A549 treated with GW870086 at 1 μM for 4 hours (cell line): ENCODE data around the gene WDR27. TPM values are rescaled to one million over a fixed set of nuclear protein-coding genes. Genes with fewer than 3 reads are reported as not detected.

ENCODE experiments used
- total RNA-seq: library from RNA; stranded (reverse); fragments of 200-300 nt; extraction: Qiagen RNA extraction; gene quantifications from 5 replicates; pipeline ENCODE4 v1.2.3, GENCODE V29; 2022; ENCODE audit warnings: low read depth

WDR27 gene
- total RNA-seq, result 8.1 to 12.2 TPM (median 11.4 TPM) in 5 replicates

DNA sequence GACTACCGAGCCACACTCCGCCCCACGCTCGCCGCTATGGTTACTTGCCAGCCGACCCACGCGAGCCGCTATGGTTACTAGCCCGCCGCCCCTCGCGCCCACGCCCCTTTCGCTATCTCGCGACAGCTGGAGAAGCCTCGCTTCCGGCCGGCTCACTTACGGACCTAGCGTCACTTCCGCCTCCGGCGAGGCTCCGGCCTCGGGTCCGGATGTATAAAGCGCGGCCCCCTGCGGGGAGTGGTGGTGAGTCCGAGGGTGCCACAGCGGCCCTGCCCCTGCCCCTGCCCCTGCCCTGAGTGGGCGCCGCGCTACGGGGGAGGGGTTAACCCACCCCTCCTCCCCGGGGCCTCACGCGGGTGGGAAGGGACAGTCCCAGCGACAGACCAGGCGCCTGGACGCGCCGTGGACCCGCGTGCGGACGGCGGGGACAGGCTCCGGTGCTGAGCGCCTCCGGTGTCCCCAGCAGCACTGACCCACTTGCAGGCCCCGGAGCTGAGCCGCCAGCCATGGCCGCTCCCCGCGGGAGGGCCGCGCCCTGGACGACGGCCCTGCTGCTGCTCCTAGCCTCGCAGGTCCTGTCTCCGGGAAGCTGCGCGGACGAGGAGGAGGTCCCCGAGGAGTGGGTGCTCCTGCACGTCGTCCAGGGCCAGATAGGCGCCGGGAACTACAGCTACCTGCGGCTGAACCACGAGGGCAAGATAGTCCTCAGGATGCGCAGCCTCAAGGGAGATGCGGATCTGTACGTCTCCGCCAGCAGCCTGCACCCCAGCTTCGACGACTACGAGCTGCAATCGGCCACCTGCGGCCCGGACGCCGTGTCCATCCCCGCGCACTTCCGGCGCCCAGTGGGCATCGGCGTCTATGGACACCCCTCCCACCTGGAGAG is at the start of gene WDR27, which contains the start of gene C6orf120:
Gene WDR27, minus strand, starts transcription at position 76 of the 886 bp plus-strand sequence. CDS start 13,024 bp downstream, outside the sequence.
Gene C6orf120, plus strand, starts transcription at position 173 of the 886 bp plus-strand sequence. Its CDS starts 334 bp downstream, at position 507.

DNA sequence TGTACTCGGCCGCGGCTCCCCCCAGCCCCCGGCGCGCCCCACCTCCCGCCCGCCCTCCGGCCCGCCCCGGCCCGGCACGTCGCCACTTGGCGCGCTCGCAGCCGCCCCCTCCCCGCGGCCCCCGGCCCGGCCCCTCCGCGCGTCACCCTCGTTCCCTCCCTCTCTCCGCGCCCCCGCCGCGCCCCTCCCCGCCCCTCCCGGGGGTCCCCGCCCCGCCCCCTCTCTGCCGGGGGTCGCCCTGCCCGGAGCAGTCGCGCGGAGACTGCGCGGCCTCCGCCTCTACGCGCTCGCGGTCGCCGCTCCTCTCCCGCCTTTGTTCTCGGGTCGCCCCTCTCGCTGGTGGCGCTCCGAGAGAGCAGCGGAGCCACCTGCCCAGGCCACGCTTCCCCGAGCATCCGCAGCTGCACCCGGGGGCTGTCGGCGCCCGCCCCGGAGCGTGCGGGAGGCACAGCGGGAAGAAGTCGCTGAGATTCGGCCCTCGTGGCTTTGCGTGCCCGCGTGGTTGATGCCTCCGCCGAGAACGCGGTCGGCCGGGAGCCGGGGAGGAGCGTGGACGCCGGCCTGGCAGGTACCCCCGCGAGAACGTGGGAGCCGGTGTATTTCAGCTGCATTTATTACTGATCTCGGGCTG is 22.8 kb upstream of the WDR27 start, which contains the start of gene PHF10:
Gene PHF10, minus strand, starts transcription at position 7 of the 631 bp plus-strand sequence. CDS start 569 bp downstream, outside the sequence.

Other genes with a start within 250 kb of the WDR27 start
- 8.2 to 14.8 TPM (median 12.9 TPM) in 5 replicates for gene C6orf120, start 97 bp upstream of the WDR27 start, total RNA-seq
- 22.4 to 26.8 TPM (median 22.8 TPM) in 5 replicates for gene PHF10, start 22.5 kb upstream of the WDR27 start, total RNA-seq
- gene DYNLT2, start 49.5 kb upstream of the WDR27 start, total RNA-seq, result 0.44 to 0.68 TPM (median 0.57 TPM) in 5 replicates
- gene ERMARD, start 49.6 kb upstream of the WDR27 start, total RNA-seq, result 6.4 to 8.4 TPM (median 6.9 TPM) in 5 replicates